HG02763 (cell line): ENCODE measurements around the gene TAF12.
"Not testable (repeated sequence)": the region's sequence is repeated elsewhere in the genome, so short reads cannot be mapped to it uniquely, and the experiment has no call there.

Source experiments
- ATAC-seq: cut with Tn5 transposase; IDR thresholded peaks from one replicate; pipeline ENCODE4 v1.9.1; 2021; ENCODE audit warnings: mild to moderate bottlenecking, moderate library complexity; ENCODE audit not compliant: unreplicated experiment

TAF12 gene

GRCh38 chr1:28645406-28645805, 2.5 kb upstream of the TAF12 start:
- ATAC-seq, result not testable (repeated sequence)

GRCh38 chr1:28644494-28644893, 1.6 kb upstream of the TAF12 start:
- ATAC-seq, result no peak

GRCh38 chr1:28642056-28642846, 616 bp downstream of the TAF12 start:
- ATAC-seq, result no peak

GRCh38 chr1:28640766-28641165, 2.1 kb downstream of the TAF12 start:
- ATAC-seq, result no peak

- no peak for ATAC-seq
Observed at GRCh38 chr1:28632560-28632959, 10.3 kb downstream of the TAF12 start.

- no peak for ATAC-seq
Observed at GRCh38 chr1:28631713-28632112, 11.2 kb downstream of the TAF12 start.

- no peak for ATAC-seq
Observed at GRCh38 chr1:28613175-28613574, 29.7 kb downstream of the TAF12 start.

- no peak for ATAC-seq
Observed at GRCh38 chr1:28606771-28607170, 36.1 kb downstream of the TAF12 start.

- ATAC-seq, result no peak
Observed at GRCh38 chr1:28604962-28605361, 37.9 kb downstream of the TAF12 start.

- ATAC-seq, result no peak
Observed at GRCh38 chr1:28604411-28604810, 38.5 kb downstream of the TAF12 start.

- no peak for ATAC-seq
Observed at GRCh38 chr1:28602536-28603439, 40.1 kb downstream of the TAF12 start.

- no peak for ATAC-seq
Observed at GRCh38 chr1:28601696-28602095, 41.2 kb downstream of the TAF12 start.

- not testable (repeated sequence) for ATAC-seq
Observed at GRCh38 chr1:28596276-28596675, 46.6 kb downstream of the TAF12 start.

GRCh38 chr1:28595412-28596191, 47.3 kb downstream of the TAF12 start:
- ATAC-seq, result no peak

GRCh38 chr1:28594686-28595411, 48.0 kb downstream of the TAF12 start:
- ATAC-seq, result not testable (repeated sequence)

GRCh38 chr1:28593988-28594356, 48.9 kb downstream of the TAF12 start:
- not testable (repeated sequence) for ATAC-seq

- peak; percentile 61 for ATAC-seq
Observed at GRCh38 chr1:28592321-28593071, 50.4 kb downstream of the TAF12 start.

GRCh38 chr1:28591708-28592320, 51.1 kb downstream of the TAF12 start, which contains the start of gene RAB42:
Gene RAB42 (plus strand): TSS chr1:28592265. CDS start chr1:28592512, 247 bp downstream.
- peak; percentile 41 for ATAC-seq
